KBM-7 (cell line): Measurements from ENCODE around the gene LRRC8A.

Source experiments
- DNase-seq: peaks from one replicate; pipeline ENCODE4 v3.0.0-alpha.2; 2015
- in situ Hi-C: fragments of 300-500 bp; cut with MboI; formaldehyde crosslinking; loops from 2 replicates; pipeline ENCODE4 v1.14.3; 2020; ENCODE audit warnings: low sequenced_read_pairs, low pct_unique_long_range_greater_than_20kb, mixed read lengths

Gene LRRC8A

GRCh38 chr9:128898382-128898781 lies 16.4 kb downstream of the LRRC8A start:
- in situ Hi-C loops: no loop called here

DNA sequence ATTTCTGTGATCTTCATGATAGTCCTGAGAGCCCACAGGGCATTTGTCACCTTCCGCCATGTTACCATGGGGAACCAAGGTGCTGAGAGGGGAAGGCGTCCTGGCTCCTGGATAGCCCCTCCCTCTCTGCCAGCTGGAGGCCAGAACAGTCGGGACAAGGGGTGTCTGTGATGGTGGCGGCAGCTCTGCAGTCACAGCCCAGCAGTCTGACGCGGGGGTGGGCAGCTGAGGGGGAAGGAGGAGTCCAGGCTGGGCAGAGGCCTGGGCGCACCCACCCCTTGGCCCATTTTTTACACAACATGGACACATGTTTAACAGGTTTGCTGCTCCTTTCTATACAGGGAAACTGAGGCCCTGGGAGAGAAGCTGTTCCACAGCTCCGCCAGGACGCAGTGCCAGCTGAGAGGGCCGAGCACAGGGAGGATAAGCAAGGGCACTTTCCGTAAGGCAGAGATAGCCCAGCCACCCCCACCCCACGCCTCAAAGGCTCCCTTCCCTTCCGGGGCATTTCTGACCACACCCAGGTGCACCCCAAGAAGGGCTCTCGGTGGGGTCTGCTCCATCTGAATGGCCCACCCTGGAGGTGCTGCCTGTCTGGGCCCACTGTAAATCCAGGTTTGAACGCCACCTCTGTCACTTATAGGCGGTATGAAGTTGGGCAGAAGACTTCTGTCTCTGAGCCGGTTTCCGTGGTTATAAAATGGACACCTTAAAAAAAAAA lies 17.1 kb downstream of the LRRC8A start:
- in situ Hi-C loops: no loop called here
- DNase-seq: no peak

More at GRCh38 chr9:128898382-128898781, 16.4 kb downstream of the LRRC8A start:
- DNase-seq: no peak

- in situ Hi-C loops: no loop called here
- peak; percentile 66 for DNase-seq
Measured at GRCh38 chr9:128899566-128900322, 17.8 kb downstream of the LRRC8A start.

- DNase-seq: no peak
- in situ Hi-C loops: no loop called here
Measured at GRCh38 chr9:128901379-128901778, 19.4 kb downstream of the LRRC8A start.

GRCh38 chr9:128901822-128902221 lies 19.9 kb downstream of the LRRC8A start:
- in situ Hi-C loops: no loop called here
- no peak for DNase-seq

DNA sequence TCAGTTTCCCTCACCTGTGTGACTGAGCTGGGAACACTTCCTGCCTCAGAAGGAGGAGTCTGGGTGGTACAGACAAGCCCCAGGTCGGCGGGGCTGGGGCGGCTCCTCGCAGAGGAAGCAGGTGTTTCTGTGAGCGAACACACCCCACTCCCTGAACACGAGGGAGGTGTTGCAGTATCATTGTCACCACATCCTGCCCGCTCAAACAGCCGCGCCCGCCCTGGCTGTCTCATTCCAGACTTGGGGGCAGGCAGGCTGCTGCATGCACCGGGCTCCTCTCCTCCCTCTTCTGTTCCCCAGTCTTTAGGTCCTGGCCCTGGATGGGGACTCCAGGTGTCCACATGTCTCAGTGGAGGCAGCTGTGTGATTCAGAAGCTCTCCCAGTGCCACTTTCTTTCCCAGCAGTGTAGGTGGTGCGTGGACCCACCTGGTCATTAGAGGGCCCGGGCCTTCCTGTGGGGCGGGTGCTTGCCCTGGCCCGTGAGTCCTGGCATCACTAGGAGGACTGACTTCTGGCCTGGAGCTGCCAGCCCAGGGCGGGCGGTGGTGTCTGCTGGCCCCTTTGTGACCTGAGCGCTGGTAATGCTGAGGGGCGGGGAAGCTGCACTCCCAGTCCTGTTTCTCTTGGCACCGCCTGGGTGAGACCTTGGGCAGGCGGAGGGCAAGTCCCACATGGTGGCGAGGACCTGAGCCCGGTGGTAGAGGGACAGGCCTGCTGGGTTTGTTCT lies 20.6 kb downstream of the LRRC8A start:
- in situ Hi-C loops: no loop called here
- peak; percentile 60 for DNase-seq

GRCh38 chr9:128903079-128903461 lies 21.1 kb downstream of the LRRC8A start:
- no peak for DNase-seq
- in situ Hi-C loops: no loop called here

DNA sequence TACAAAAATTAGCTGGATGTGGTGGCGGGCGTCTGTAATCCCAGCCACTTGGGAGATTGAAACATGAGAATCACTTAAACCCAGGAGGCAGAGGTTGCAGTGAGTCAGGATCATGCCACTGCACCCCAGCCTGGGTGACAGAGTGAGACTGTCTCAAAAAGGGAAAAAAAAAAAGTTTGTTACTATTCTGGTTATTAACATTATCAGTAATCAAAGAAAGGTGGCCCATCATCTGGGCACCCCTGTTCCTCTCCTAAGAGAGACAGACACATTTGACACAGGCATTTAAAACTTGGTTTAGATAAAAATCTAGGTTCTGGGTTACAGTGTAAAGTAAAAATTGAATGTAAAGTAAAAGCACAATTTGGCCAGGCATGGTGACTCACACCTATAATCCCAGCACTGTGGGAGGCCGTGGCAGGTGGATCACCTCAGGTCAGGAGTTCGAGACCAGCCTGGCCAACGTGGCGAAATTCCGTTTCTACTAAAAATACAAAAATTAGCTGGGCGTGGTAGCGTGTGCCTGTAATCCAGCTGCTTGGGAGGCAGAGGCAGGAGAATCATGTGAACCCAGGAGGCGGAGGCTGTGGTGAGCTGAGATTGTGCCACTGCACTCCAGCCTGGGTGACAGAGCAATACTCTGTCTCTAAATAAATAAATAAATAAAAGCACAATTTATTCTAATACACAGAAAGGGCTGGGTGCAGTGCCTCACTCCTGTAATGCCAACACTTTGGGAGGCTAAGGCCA lies 22.1 kb downstream of the LRRC8A start:
- in situ Hi-C loops: no loop called here
- DNase-seq: no peak

GRCh38 chr9:128905964-128906363 lies 24.0 kb downstream of the LRRC8A start:
- in situ Hi-C loops: no loop called here
- DNase-seq: no peak

- no peak for DNase-seq
- in situ Hi-C loops: no loop called here
Measured at GRCh38 chr9:128906741-128907140, 24.8 kb downstream of the LRRC8A start.

GRCh38 chr9:128908372-128908771 lies 26.4 kb downstream of the LRRC8A start:
- in situ Hi-C loops: no loop called here

GRCh38 chr9:128909859-128910258 lies 27.9 kb downstream of the LRRC8A start:
- no peak for DNase-seq
- in situ Hi-C loops: no loop called here

More at GRCh38 chr9:128908372-128908771, 26.4 kb downstream of the LRRC8A start:
- no peak for DNase-seq

GRCh38 chr9:128910906-128911305 lies 29.0 kb downstream of the LRRC8A start:
- in situ Hi-C loops: no loop called here
- no peak for DNase-seq

DNA sequence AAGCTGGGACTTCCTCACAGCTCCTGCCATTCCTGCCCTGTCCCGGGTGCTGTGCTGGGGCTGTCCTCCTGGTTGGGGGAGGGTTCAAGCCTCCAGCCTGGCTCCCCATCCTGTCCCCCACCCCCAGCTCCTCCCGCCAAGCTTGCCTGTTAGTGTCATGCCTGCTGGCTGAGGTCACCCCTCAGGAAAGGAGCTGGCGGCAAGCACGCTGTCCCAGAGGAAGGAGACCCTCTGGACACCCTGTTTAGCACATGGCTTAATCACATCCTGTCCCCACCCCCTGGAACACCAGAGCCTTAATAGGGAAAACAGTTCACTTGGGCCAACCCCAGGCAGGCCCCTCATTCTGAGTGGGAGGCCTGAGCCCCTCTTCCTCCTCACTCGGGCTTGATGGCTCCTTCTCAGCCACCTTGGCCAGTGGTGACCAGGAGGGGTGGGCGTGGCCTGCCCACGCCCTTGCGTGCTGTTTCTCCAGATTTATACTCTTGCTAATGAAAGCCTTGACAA lies 29.6 kb downstream of the LRRC8A start:
- peak; percentile 37 for DNase-seq

GRCh38 chr9:128912270-128912853 lies 30.4 kb downstream of the LRRC8A start:
- in situ Hi-C loops: no loop called here
- DNase-seq: no peak

More for the DNA sequence above, 29.6 kb downstream of the LRRC8A start:
- in situ Hi-C loops: no loop called here

DNA sequence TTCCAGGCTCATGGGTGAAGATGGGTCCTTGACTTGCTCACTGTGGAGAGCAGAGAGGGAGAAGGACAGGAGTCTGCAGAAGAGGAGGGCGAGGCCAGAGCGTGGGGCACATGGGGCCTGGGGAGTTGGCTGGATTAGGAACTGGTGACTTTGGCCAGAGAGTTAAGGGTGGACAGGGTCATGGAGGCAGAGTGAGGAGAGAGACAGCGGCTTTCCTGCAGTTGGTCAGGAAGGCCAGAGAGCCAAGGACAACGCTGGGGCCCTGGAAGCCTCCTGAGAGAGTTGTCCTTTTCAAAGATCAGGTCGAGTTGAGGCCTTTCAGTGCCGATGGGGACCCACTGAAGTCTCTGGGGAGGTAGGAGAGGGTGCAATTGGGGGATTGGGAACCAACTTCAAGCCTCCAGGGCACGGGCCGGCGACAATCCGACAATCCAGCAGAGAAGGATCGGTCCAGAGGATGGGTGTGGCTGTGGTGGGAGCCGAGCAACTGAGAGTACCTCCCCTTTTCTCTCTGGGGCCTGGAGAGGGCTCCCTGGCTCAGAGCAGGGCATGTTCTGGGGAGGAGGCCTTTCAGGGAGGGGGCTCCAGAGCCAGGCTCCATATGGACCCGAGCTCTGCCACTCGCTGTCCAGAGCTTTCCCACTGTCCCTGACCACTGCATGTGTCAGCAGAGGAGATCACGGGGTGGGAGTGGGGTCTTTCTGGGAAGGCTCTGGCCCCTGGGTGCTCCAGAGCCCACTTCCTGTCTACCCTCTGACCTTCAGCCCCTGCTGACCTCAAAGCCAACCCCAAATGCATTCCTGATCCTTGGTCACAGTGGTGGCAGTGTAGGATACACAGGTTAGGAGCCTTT lies 31.3 kb downstream of the LRRC8A start:
- in situ Hi-C loops: no loop called here
- DNase-seq: no peak

DNA sequence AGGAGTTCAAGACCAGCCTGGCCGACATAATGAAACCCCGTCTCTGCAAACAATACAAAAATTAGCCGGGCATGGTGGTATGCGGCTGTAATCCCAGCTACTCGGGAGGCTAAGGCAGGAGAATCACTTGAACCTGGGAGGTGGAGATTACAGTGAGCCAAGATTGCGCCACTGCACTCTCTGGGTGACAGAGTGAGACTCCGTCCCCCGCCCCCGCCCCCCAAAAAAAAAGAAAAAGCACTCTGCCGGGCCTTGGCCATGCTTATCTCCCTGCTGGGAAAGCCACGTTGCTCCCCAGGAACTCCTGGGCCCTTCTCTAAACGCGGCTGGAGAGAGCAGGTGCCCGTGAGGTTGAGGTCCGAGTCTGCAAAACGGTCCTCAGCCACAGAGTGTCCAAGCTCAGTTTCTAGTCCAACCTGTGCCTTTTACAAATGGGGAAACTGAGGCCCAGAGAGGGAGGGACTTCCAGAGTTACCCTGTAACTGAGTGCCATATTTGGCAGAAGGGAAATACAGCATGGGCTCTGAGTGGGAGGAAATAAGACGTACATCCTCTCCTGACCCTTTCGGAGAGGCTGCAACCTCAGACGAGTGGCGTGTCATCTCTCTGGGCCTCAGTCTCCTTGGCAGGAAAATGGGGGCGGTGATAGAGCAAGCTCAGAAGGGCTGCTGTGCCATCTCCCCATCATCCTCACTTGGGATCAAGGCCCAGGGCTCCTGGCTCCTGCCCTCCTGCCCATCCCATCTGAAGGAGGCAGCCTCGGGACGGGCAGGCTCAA lies 32.3 kb downstream of the LRRC8A start:
- no peak for DNase-seq
- in situ Hi-C loops: no loop called here
